H9 (cell line): ENCODE results near the gene PLEKHA8. TPM values are rescaled to one million over a fixed set of nuclear protein-coding genes. Genes with fewer than 3 reads are reported as not detected.

Source experiments
- DNase-seq: peaks from one replicate; pipeline ENCODE4 v3.0.0-alpha.2; 2017
- H2AFZ ChIP-seq: one replicate; pipeline ENCODE4 v1.6.1; 2013; ENCODE audit warnings: mild to moderate bottlenecking, low read length, control low read depth, moderate library complexity
- H2AK5ac ChIP-seq: 2 replicates; pipeline ENCODE4 v1.6.1; 2013; ENCODE audit warnings: low read length, control low read depth, mixed read lengths; ENCODE audit not compliant: insufficient read length
- H2BK120ac ChIP-seq: one replicate; pipeline ENCODE4 v1.6.1; 2013; ENCODE audit warnings: low read depth, mild to moderate bottlenecking, low read length, control low read depth, inconsistent platforms; ENCODE audit not compliant: poor library complexity, severe bottlenecking
- H2BK12ac ChIP-seq: 2 replicates; pipeline ENCODE4 v1.6.1; 2013; ENCODE audit warnings: low read length, control low read depth, mixed read lengths, low read depth; ENCODE audit not compliant: insufficient read length
- H2BK15ac ChIP-seq: 2 replicates; pipeline ENCODE4 v1.6.1; 2013; ENCODE audit warnings: low read depth, low read length, control low read depth
- H2BK20ac ChIP-seq: one replicate; pipeline ENCODE4 v1.6.1; 2013; ENCODE audit warnings: low read depth, mild to moderate bottlenecking, low read length, control low read depth, inconsistent platforms; ENCODE audit not compliant: poor library complexity, severe bottlenecking
- H2BK5ac ChIP-seq: 2 replicates; pipeline ENCODE4 v1.6.1; 2013; ENCODE audit warnings: low read length, control low read depth, mixed read lengths; ENCODE audit not compliant: insufficient read length
- H3K14ac ChIP-seq: 2 replicates; pipeline ENCODE4 v1.6.1; 2013; ENCODE audit warnings: low read length, control low read depth; ENCODE audit not compliant: insufficient read depth
- H3K18ac ChIP-seq: 2 replicates; pipeline ENCODE4 v1.6.1; 2013; ENCODE audit warnings: low read depth, mild to moderate bottlenecking, mixed read lengths, low read length, control low read depth; ENCODE audit not compliant: insufficient read length
- H3K23ac ChIP-seq: 2 replicates; pipeline ENCODE4 v1.6.1; 2013; ENCODE audit warnings: low read length, control low read depth, mixed read lengths, low read depth; ENCODE audit not compliant: insufficient read length
- H3K23me2 ChIP-seq: 2 replicates; pipeline ENCODE4 v1.6.1; 2013; ENCODE audit warnings: low read depth, mild to moderate bottlenecking, mixed read lengths, low read length, control low read depth; ENCODE audit not compliant: insufficient read length, poor library complexity, severe bottlenecking
- H3K27ac ChIP-seq: 2 replicates; pipeline ENCODE4 v1.5.1; 2013; ENCODE audit warnings: low read length, control low read depth, mixed read lengths, low read depth; ENCODE audit not compliant: insufficient read length
- H3K27me3 ChIP-seq: 2 replicates; pipeline ENCODE4 v1.6.1; 2013; ENCODE audit warnings: low read length, control low read depth, inconsistent platforms; ENCODE audit not compliant: insufficient read depth
- H3K4ac ChIP-seq: 2 replicates; pipeline ENCODE4 v1.6.1; 2013; ENCODE audit warnings: low read depth, mild to moderate bottlenecking, control low read depth, inconsistent platforms, low read length, moderate library complexity
- H3K4me1 ChIP-seq: 2 replicates; pipeline ENCODE4 v1.6.1; 2013; ENCODE audit warnings: low read length, control low read depth, inconsistent platforms; ENCODE audit not compliant: insufficient read depth
- H3K4me2 ChIP-seq: 2 replicates; pipeline ENCODE4 v1.6.1; 2013; ENCODE audit warnings: low read length, control low read depth, mixed read lengths; ENCODE audit not compliant: insufficient read length, insufficient read depth
- H3K56ac ChIP-seq: 2 replicates; pipeline ENCODE4 v1.6.1; 2013; ENCODE audit warnings: low read depth, mild to moderate bottlenecking, mixed read lengths, low read length, control low read depth; ENCODE audit not compliant: insufficient read length
- H3K79me1 ChIP-seq: 2 replicates; pipeline ENCODE4 v1.6.1; 2013; ENCODE audit warnings: low read depth, mild to moderate bottlenecking, moderate library complexity, low read length, control low read depth, inconsistent platforms; ENCODE audit not compliant: insufficient read depth, poor library complexity, severe bottlenecking
- H3K79me2 ChIP-seq: 2 replicates; pipeline ENCODE4 v1.6.1; 2013; ENCODE audit warnings: low read length, control low read depth, inconsistent platforms; ENCODE audit not compliant: insufficient read depth
- H3K9ac ChIP-seq: 2 replicates; pipeline ENCODE4 v1.6.1; 2013; ENCODE audit warnings: low read length, control low read depth, mixed read lengths; ENCODE audit not compliant: insufficient read length; ENCODE audit errors: extremely low read depth
- H3K9me3 ChIP-seq: one replicate; pipeline ENCODE4 v1.6.1; 2013; ENCODE audit warnings: low read depth, low read length, inconsistent platforms; ENCODE audit not compliant: control insufficient read depth
- H3T11ph ChIP-seq: one replicate; pipeline ENCODE4 v1.6.1; 2013; ENCODE audit warnings: mild to moderate bottlenecking, low read length, control low read depth, inconsistent platforms
- H4K20me1 ChIP-seq: one replicate; pipeline ENCODE4 v1.6.1; 2013; ENCODE audit not compliant: control insufficient read depth, insufficient read length, insufficient read depth
- H4K5ac ChIP-seq: 2 replicates; pipeline ENCODE4 v1.6.1; 2013; ENCODE audit warnings: low read depth, mild to moderate bottlenecking, mixed read lengths, low read length, control low read depth; ENCODE audit not compliant: insufficient read length
- H4K8ac ChIP-seq: replicated peaks from 2 replicates; pipeline ENCODE4 v1.6.1; 2013; ENCODE audit warnings: low read length, control low read depth, mixed read lengths, low read depth; ENCODE audit not compliant: insufficient read length
- H4K91ac ChIP-seq: 2 replicates; pipeline ENCODE4 v1.6.1; 2013; ENCODE audit warnings: low read depth, mild to moderate bottlenecking, moderate library complexity, mixed read lengths, low read length, control low read depth; ENCODE audit not compliant: insufficient read length
- H3K27ac Mint-ChIP-seq, 3 experiments: 2 replicates in 2 of 3; 3 replicates in 1 of 3; pipeline ENCODE4 v1.8.0; 2020 to 2021; ENCODE audit warnings: mixed read lengths in 3 of 3, mild to moderate bottlenecking in 1 of 3, moderate library complexity in 1 of 3
- H3K27me3 Mint-ChIP-seq: 2 replicates; pipeline ENCODE4 v1.8.0; 2021; ENCODE audit warnings: low read depth, mild to moderate bottlenecking, moderate library complexity, mixed read lengths
- H3K36me3 Mint-ChIP-seq, 3 experiments: 2 replicates in 2 of 3; 3 replicates in 1 of 3; pipeline ENCODE4 v1.8.0; 2020 to 2021; ENCODE audit warnings: low read depth in 3 of 3, mixed read lengths in 3 of 3; ENCODE audit not compliant: insufficient read depth in 1 of 3
- H3K4me1 Mint-ChIP-seq, 2 experiments: 2 replicates each; pipeline ENCODE4 v1.8.0; 2020; ENCODE audit warnings: mixed read lengths in 2 of 2
- H3K4me3 Mint-ChIP-seq, 2 experiments: 2 replicates in 1 of 2; 3 replicates in 1 of 2; pipeline ENCODE4 v1.8.0; 2020 to 2021; ENCODE audit warnings: mild to moderate bottlenecking in 2 of 2, mixed read lengths in 2 of 2, moderate library complexity in 1 of 2
- H3K9me3 Mint-ChIP-seq, 2 experiments: 2 replicates in 1 of 2; 3 replicates in 1 of 2; pipeline ENCODE4 v1.8.0; 2020; ENCODE audit warnings: mild to moderate bottlenecking in 2 of 2, mixed read lengths in 2 of 2, moderate library complexity in 1 of 2
- CTCF ChIP-seq: fragments of 200-600 bp; sonication (generic); conservative IDR thresholded peaks from 3 replicates; pipeline ENCODE4 v1.8.0; 2021; ENCODE audit warnings: antibody characterized with exemption, mild to moderate bottlenecking
- WGBS: extraction: QIAGEN DNeasy Blood & Tissue Kit; methylation state at CpG from one replicate; pipeline ENCODE4 v1.1.7; 2013; ENCODE audit warnings: missing lambda C conversion rate, low lambda C conversion rate, mixed read lengths; ENCODE audit not compliant: insufficient read length; ENCODE audit errors: extremely low coverage; 5-methylcytosine and 5-hydroxymethylcytosine counted together
- total RNA-seq: library from RNA; stranded (reverse); gene quantifications from 2 replicates; pipeline ENCODE4 v1.2.1, GENCODE V29; 2021

Gene PLEKHA8
- total RNA-seq, 1 experiment from 2014 or later = 37.0 TPM

- Histone ChIP-seq H3K4ac (no peak overlapping the region), H3K18ac (no peak overlapping the region), H2BK12ac (no peak overlapping the region), H3K23me2 (no peaks in the 10 kb centered on the region), H3K9me3 (no peaks in the 10 kb centered on the region), H3K23ac (no peak overlapping the region), H4K20me1 (no peaks in the 10 kb centered on the region), H3K9ac (no peak overlapping the region), H2AFZ (no peak overlapping the region), H3K27ac (no peak overlapping the region), H2BK120ac (no peak overlapping the region), H3K4me1 (peaks cover 4% of the 10 kb centered on the region), H4K91ac (no peak overlapping the region), H2AK5ac (no peak overlapping the region), H3K79me2 (peaks cover 11% of the 10 kb centered on the region; the same call in 1 of the 2 replicates), H3T11ph (no peak overlapping the region), H3K4me2 (no peak overlapping the region), H2BK20ac (no peak overlapping the region), H3K56ac (no peak overlapping the region), H4K5ac (no peak overlapping the region), H2BK5ac (no peak overlapping the region), H4K8ac (no peak overlapping the region), H3K27me3 (no peaks in the 10 kb centered on the region), H3K79me1 (peaks cover 24% of the 10 kb centered on the region), H3K14ac (no peak overlapping the region), H2BK15ac (no peak overlapping the region)
- no peaks in the 10 kb centered on the region; a peak in 1 of 5 replicates for H3K9me3 Mint-ChIP-seq
- H3K27me3 Mint-ChIP-seq = no peaks in the 10 kb centered on the region
- no CpG with 5 or more reads among the region's 4 CpGs for WGBS
- peaks cover 20 to 28% of the 10 kb centered on the region in 2 experiments for H3K4me1 Mint-ChIP-seq
- H3K36me3 Mint-ChIP-seq = peaks cover 4 to 20% (median 18%) of the 10 kb centered on the region in 3 experiments; a peak in 5 of 7 replicates
- H3K4me3 Mint-ChIP-seq = no peak overlapping the region
- TF ChIP-seq CTCF = no peak
- DNase-seq = no peak
- peak overlapping the region in 2 of 3 experiments; percentile 7 to 91; a peak in 3 of 7 replicates for H3K27ac Mint-ChIP-seq
These were observed 13.5 kb downstream of the PLEKHA8 start for GRCh38 chr7:30041526-30042269.
